Peyer's patch (tissue), 4 donors: Measurements from ENCODE around the gene PEX10. TPM values are rescaled to one million over a fixed set of nuclear protein-coding genes. Genes with fewer than 3 reads are reported as not detected.
A peak's percentile ranks its signal among the peaks of the same experiment; 100 is the strongest.

ENCODE experiments used
- DNase-seq, 3 donors: peaks; one replicate each; pipeline ENCODE4 v3.0.0-alpha.2; 2017 to 2019
- H3K27ac ChIP-seq, 4 donors: fragments of 200-600 bp; sonication (generic); one replicate each; pipeline ENCODE4 v1.5.1; 2016 to 2019
- H3K27me3 ChIP-seq, 2 donors: fragments of 200-600 bp; sonication (generic); one replicate each; pipeline ENCODE4 v1.5.1; 2019
- H3K36me3 ChIP-seq, 3 donors: fragments of 200-600 bp; sonication (generic); one replicate each; pipeline ENCODE4 v1.5.1; 2016 to 2019
- H3K4me1 ChIP-seq, 4 donors: fragments of 200-600 bp; sonication (generic); one replicate each; pipeline ENCODE4 v1.5.1; 2016 to 2019
- H3K4me3 ChIP-seq, 4 donors: fragments of 200-600 bp; sonication (generic); 1 replicate in 3 of 4; 2 replicates in 1 of 4; pipeline ENCODE4 v1.5.1; 2016 to 2019; ENCODE audit warnings: mild to moderate bottlenecking in 1 of 4
- H3K9me3 ChIP-seq, 4 donors: fragments of 200-600 bp; sonication (generic); one replicate each; pipeline ENCODE4 v1.5.1; 2016 to 2019; ENCODE audit warnings: mild to moderate bottlenecking in 1 of 4
- CTCF ChIP-seq, 6 experiments: fragments of 450-650 bp in 4 of 6; fragments of 200-600 bp in 2 of 6; sonication (generic) in 1 of 6; IDR thresholded peaks; one replicate each; pipeline ENCODE4 v1.5.1; 2017 to 2019; ENCODE audit warnings: antibody characterized with exemption in 6 of 6, mild to moderate bottlenecking in 3 of 6, moderate library complexity in 1 of 6
- POLR2A ChIP-seq, 2 donors: fragments of 450-650 bp; IDR thresholded peaks; one replicate each; pipeline ENCODE4 v1.5.1; 2017; ENCODE audit warnings: antibody characterized with exemption in 2 of 2, mild to moderate bottlenecking in 2 of 2, moderate library complexity in 2 of 2
- total RNA-seq, 4 donors: library from RNA; depleted of rRNA; stranded (reverse); fragments of >200 nt; gene quantifications; one replicate each; pipeline ENCODE4 v1.1.0, GENCODE V29; 2016

Gene PEX10
- total RNA-seq, 4 donors from 2014 or later, result 16.9 to 29.6 (median 19.9) TPM

DNA sequence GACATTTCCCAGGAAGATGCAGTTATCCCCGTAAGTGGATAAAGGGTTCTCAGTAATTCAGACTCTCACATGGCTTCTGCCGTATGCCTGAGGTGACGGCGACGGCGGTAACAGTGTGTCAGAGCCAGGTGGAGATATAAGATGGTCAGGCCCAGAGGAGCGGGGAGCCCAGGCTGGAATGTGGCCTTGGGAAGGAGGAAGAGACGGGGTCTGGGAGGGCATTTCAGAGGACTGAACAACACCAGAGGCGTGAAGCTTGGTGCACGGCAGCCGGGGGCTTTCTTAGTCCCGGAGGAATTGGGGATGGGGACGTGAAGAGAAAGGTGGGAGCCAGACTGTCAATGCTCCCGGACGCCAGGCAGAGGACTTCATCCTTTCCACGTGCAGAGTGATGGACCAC is 19.7 kb downstream of the PEX10 start:
- Histone ChIP-seq H3K4me3 (peak overlapping the region; percentile 84 to 98 (median 91)), H3K27ac (peak overlapping the region in 3 of 4 donors; percentile 90 to 96 (median 91)), H3K9me3 (no peaks in the 10 kb centered on the region), H3K27me3 (no peaks in the 10 kb centered on the region), H3K4me1 (peaks cover 0 to 41% (median 17%) of the 10 kb centered on the region in 4 donors), H3K36me3 (peaks cover 0 to 34% (median 0%) of the 10 kb centered on the region in 3 donors)
- no peak for DNase-seq
- TF ChIP-seq POLR2A (IDR thresholded peaks at IDR 0.05), result no peak
- no peak for TF ChIP-seq CTCF (IDR thresholded peaks at IDR 0.05)

GRCh38 chr1:2391931-2392509 is 20.3 kb downstream of the PEX10 start:
- peak overlapping the region; percentile 84 to 98 (median 91) for H3K4me3 ChIP-seq
- TF ChIP-seq POLR2A (IDR thresholded peaks at IDR 0.05), result peak in 1 of 2 donors; percentile 14
- no peak for TF ChIP-seq CTCF (IDR thresholded peaks at IDR 0.05)
- DNase-seq, result no peak
- peaks cover 0 to 41% (median 17%) of the 10 kb centered on the region in 4 donors for H3K4me1 ChIP-seq
- no peaks in the 10 kb centered on the region for H3K9me3 ChIP-seq
- peaks cover 0 to 28% (median 0%) of the 10 kb centered on the region in 3 donors for H3K36me3 ChIP-seq
- no peaks in the 10 kb centered on the region for H3K27me3 ChIP-seq
- peak overlapping the region; percentile 84 to 96 (median 90) for H3K27ac ChIP-seq

DNA sequence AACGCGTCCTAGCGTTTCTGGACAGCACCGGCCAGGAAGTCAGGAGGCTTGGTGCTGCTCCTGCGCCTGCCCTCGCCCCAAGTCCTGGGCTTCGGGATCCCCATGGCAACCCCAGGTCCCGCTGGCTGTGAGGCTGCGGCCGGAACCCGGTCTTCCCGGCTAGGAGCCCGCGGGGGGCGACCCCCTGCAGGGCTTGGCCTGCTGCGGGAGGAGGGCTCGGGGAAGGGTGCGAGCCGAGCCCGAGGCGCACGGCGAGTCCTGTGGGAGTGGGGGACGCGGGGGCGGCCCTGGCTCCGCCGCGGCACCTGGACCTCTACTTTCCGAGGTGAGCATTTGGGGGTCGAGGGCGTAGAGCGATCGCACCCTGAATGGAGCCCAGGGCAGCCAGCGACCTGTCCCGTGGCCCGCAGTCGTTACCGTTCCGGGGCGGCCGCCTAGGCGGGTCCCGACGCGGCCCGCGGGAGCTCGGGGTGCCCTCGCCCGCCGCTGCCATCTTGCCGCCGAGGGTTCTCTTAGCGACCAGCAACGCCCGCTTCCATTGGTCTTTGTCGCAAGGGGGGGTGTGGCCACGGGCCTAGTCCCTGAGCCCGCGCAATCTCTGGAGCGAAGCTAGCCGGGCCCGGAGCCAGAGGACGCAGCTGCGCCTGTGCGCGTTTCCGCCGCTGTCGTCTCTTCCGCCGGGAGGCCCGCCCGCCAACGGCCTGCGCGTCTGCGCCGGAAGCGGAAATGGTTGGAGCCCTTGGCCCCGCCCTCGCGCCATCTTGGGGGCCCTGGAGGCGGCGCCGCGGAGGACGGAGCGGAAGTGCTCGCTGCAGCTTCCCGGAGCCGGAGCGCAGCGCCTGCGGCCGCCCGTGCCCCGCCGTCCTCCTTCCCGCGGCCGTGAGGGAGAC is 21.1 kb downstream of the PEX10 start, which contains the start of the genes MORN1 and RER1:
TSS of gene MORN1 (minus strand) at position 514 of the 890 bp plus-strand sequence. CDS start at position 493, 21 bp downstream.
TSS of gene RER1 (plus strand) at position 801 of the 890 bp plus-strand sequence. CDS start 3,950 bp downstream, outside the sequence.
- peak; percentile 97 to 99 (median 99) for DNase-seq
- Histone ChIP-seq H3K36me3 (peaks cover 0 to 20% (median 0%) of the 10 kb centered on the region in 3 donors), H3K4me3 (peak within 1 kb of the TSS; percentile 84 to 98 (median 91)), H3K27me3 (no peaks in the 10 kb centered on the region), H3K9me3 (no peaks in the 10 kb centered on the region), H3K27ac (peak within 1 kb of the TSS; percentile 84 to 96 (median 90)), H3K4me1 (peaks cover 0 to 41% (median 17%) of the 10 kb centered on the region in 4 donors)
- TF ChIP-seq POLR2A (IDR thresholded peaks at IDR 0.05) (peak; percentile 91 to 93), CTCF (IDR thresholded peaks at IDR 0.05) (peak in 2 of 6 experiments; percentile 14 to 33)

GRCh38 chr1:2389644-2390043 is 22.7 kb downstream of the PEX10 start:
- DNase-seq, result no peak
- Histone ChIP-seq H3K36me3 (peaks cover 0 to 8% (median 0%) of the 10 kb centered on the region in 3 donors), H3K9me3 (no peaks in the 10 kb centered on the region), H3K4me1 (peaks cover 0 to 38% (median 17%) of the 10 kb centered on the region in 4 donors), H3K27ac (no peak overlapping the region), H3K27me3 (no peaks in the 10 kb centered on the region), H3K4me3 (no peak overlapping the region)
- no peak for TF ChIP-seq CTCF (IDR thresholded peaks at IDR 0.05)
- TF ChIP-seq POLR2A (IDR thresholded peaks at IDR 0.05), result no peak

DNA sequence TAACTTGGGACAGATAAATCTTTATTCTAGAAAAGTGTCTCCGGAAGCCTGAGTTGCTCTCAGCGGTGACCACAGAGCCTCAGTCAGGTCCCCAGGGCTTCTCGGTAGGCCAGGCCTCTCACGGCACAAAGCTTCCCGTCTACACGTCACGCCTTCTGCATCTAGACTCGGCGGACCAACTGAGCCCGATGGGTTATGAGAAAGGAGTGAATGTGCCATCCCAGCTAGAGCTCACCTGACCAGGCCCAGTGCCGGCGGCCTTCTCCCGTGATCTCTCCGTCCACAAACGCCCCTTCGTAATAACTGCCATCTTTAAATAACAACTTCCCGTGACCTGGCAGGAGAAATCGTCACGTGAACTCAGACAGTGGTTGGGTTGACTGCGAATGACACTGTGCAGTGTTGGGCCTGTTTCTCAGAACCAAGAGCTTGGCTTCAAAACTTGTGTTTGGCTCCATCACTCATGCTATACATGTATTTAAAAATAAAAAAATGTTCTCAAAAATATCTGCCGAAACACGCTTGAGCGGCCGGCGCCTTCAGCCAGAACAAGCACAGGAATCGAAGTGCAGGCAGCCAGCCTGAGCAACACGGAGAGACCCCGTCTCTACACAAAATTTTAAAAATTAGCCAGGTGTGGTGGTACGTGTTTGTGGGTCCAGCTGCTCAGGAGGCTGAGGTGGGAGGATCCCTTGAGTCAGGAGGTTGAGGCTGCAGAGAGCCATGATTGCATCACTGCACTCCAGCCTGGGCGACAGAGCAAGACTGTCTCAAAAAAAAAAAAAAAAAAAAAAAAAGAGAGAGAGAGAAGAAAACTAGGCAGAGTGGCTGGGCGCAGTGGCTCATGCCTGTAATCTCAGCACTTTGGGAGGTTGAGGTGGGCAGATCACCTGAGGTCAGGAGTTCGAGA is 24.1 kb downstream of the PEX10 start:
- Histone ChIP-seq H3K4me1 (peaks cover 0 to 24% (median 17%) of the 10 kb centered on the region in 4 donors), H3K9me3 (no peaks in the 10 kb centered on the region), H3K27ac (peak overlapping the region in 1 of 4 donors; percentile 46), H3K36me3 (no peaks in the 10 kb centered on the region), H3K27me3 (no peaks in the 10 kb centered on the region), H3K4me3 (no peak overlapping the region)
- peak in 1 of 3 donors; percentile 41 for DNase-seq
- TF ChIP-seq CTCF (IDR thresholded peaks at IDR 0.05) (no peak), POLR2A (IDR thresholded peaks at IDR 0.05) (no peak)
